ENCODE data around the gene AGMO.
"Not testable (repeated sequence)": the region's sequence is repeated elsewhere in the genome, so short reads cannot be mapped to it uniquely, and the experiment has no call there.

Gene AGMO

GRCh38 chr7:15555381-15555859 lies 6.4 kb downstream of the AGMO start:
- peak; percentile 36 for DNase-seq (ENCODE audit: low read depth)
- no peak overlapping the region for H3K4me3 ChIP-seq (ENCODE audit: low read length)
- peak; percentile 46 for TF ChIP-seq CTCF (conservative IDR thresholded peaks at IDR 0.05; ENCODE audit: low read length)

- TF ChIP-seq CTCF (conservative IDR thresholded peaks at IDR 0.05; ENCODE audit: low read length) = no peak
- no peak overlapping the region for H3K4me3 ChIP-seq (ENCODE audit: low read length)
- no peak for DNase-seq (ENCODE audit: low read depth)
Observed at GRCh38 chr7:15554744-15555143, 7.1 kb downstream of the AGMO start.

- DNase-seq (ENCODE audit: low read depth) = peak; percentile 57
- no peak for TF ChIP-seq CTCF (conservative IDR thresholded peaks at IDR 0.05; ENCODE audit: low read length)
Observed at GRCh38 chr7:15554081-15554480, 7.7 kb downstream of the AGMO start.

GRCh38 chr7:15547320-15547719 lies 14.5 kb downstream of the AGMO start:
- not testable (repeated sequence) for DNase-seq (ENCODE audit: low read depth); H3K4me3 ChIP-seq (ENCODE audit: low read length)

More at GRCh38 chr7:15554081-15554480, 7.7 kb downstream of the AGMO start:
- no peak overlapping the region for H3K4me3 ChIP-seq (ENCODE audit: low read length)

- no peak for DNase-seq (ENCODE audit: low read depth)
- TF ChIP-seq CTCF (conservative IDR thresholded peaks at IDR 0.05; ENCODE audit: low read length) = no peak
- no peak overlapping the region for H3K4me3 ChIP-seq (ENCODE audit: low read length)
Observed at GRCh38 chr7:15546272-15546792, 15.5 kb downstream of the AGMO start.

GRCh38 chr7:15544050-15544449 lies 17.8 kb downstream of the AGMO start:
- DNase-seq (ENCODE audit: low read depth) = no peak
- no peak overlapping the region for H3K4me3 ChIP-seq (ENCODE audit: low read length)
- no peak for TF ChIP-seq CTCF (conservative IDR thresholded peaks at IDR 0.05; ENCODE audit: low read length)

GRCh38 chr7:15543256-15543655 lies 18.6 kb downstream of the AGMO start:
- no peak for DNase-seq (ENCODE audit: low read depth)
- H3K4me3 ChIP-seq (ENCODE audit: low read length) = no peak overlapping the region
- no peak for TF ChIP-seq CTCF (conservative IDR thresholded peaks at IDR 0.05; ENCODE audit: low read length)

GRCh38 chr7:15527648-15528047 lies 34.2 kb downstream of the AGMO start:
- no peak for TF ChIP-seq CTCF (conservative IDR thresholded peaks at IDR 0.05; ENCODE audit: low read length)
- no peak for DNase-seq (ENCODE audit: low read depth)
- no peak overlapping the region for H3K4me3 ChIP-seq (ENCODE audit: low read length)

Measured in AG10803 (cell line).